K562 (cell line): ENCODE measurements around the gene UGT1A9. TPM values are rescaled to one million over a fixed set of nuclear protein-coding genes. Genes with fewer than 3 reads are reported as not detected.

Experiments
- ATAC-seq: fragments of 200-7000 bp; cut with Tn5 transposase; 3 replicates; pipeline ENCODE4 v1.9.1; 2020; ENCODE audit warnings: moderate library complexity
- BruUV-seq: library from RNA; stranded (reverse); fragments of 400-500 nt; replicated peaks from 2 replicates; lab custom pipeline; 2021; lab: Mats Ljungman, UMichigan
- CTCF ChIA-PET: fragments of 300-600 bp; formaldehyde crosslinking; extraction: SDS; loops from one replicate; lab custom pipeline; 2021; ENCODE audit warnings: low intra/inter-chr PET ratio; lab: Yijun Ruan, JAX
- POLR2A ChIA-PET: fragments of 300-600, 350-650 bp; sonication (Branson Sonifier 250); formaldehyde crosslinking; extraction: SDS; loops from one replicate; lab custom pipeline; 2021; ENCODE audit warnings: antibody characterized with exemption, inconsistent platforms; lab: Yijun Ruan, JAX
- DNase-seq, 4 experiments: peaks; one replicate each; pipeline versions ENCODE4 v3.0.0 to v3.0.0-alpha.2; 2011 to 2018; ENCODE audit warnings: low spot score in 3 of 4, mixed read lengths in 3 of 4; ENCODE audit errors: extremely low read depth in 1 of 4
- FAIRE-seq: peaks from 2 replicates; lab custom pipeline; 2011; peaks lifted over from hg19 to GRCh38; lab: Jason Lieb, UNC
- H2AFZ ChIP-seq: 2 replicates; pipeline ENCODE4 v1.6.0; 2011; ENCODE audit warnings: low read depth, low read length, control low read depth, inconsistent platforms
- H3K27ac ChIP-seq: fragments of 200-600 bp; 3 replicates; pipeline ENCODE4 v1.8.0; 2011; ENCODE audit warnings: low read depth, mild to moderate bottlenecking, control low read depth, inconsistent platforms, low read length, moderate library complexity, mixed read lengths; ENCODE audit errors: extremely low read depth
- H3K27me3 ChIP-seq, 2 experiments: fragments of 300-600 bp in 1 of 2; 2 replicates in 1 of 2; 3 replicates in 1 of 2; pipeline versions ENCODE4 v1.6.0 to v1.8.0; 2011; ENCODE audit warnings: inconsistent platforms in 2 of 2, low read length in 2 of 2, mild to moderate bottlenecking in 1 of 2, mixed read lengths in 1 of 2, moderate library complexity in 1 of 2; ENCODE audit not compliant: control insufficient read depth in 2 of 2, insufficient read depth in 2 of 2
- H3K36me3 ChIP-seq: fragments of 300-600 bp; 3 replicates; pipeline ENCODE4 v1.8.0; 2011; ENCODE audit warnings: mild to moderate bottlenecking, low read length, inconsistent platforms; ENCODE audit not compliant: control insufficient read depth, insufficient read depth
- H3K4me1 ChIP-seq, 2 experiments: fragments of 200-600 bp in 1 of 2; replicated peaks in 1 of 2; 2 replicates in 1 of 2; 3 replicates in 1 of 2; pipeline versions ENCODE4 v1.5.1 to v1.8.0; 2011; ENCODE audit warnings: inconsistent platforms in 2 of 2, low read length in 2 of 2, mild to moderate bottlenecking in 1 of 2, mixed read lengths in 1 of 2, moderate library complexity in 1 of 2; ENCODE audit not compliant: control insufficient read depth in 2 of 2, insufficient read depth in 2 of 2
- H3K4me2 ChIP-seq: 2 replicates; pipeline ENCODE4 v1.6.1; 2011; ENCODE audit warnings: low read length, control low read depth, inconsistent platforms, mixed read lengths; ENCODE audit not compliant: insufficient read depth
- H3K4me3 ChIP-seq: fragments of 200-600 bp; sonication (generic), shearing (Covaris generic); 2 replicates; pipeline ENCODE4 v1.5.1; 2016; ENCODE audit warnings: control low read depth, inconsistent platforms
- H3K79me2 ChIP-seq: fragments of 200-600 bp; 3 replicates; pipeline ENCODE4 v1.8.0; 2011; ENCODE audit warnings: low read length, inconsistent platforms; ENCODE audit not compliant: control insufficient read depth, insufficient read depth
- H3K9ac ChIP-seq, 2 experiments: 2 replicates each; pipeline versions ENCODE4 v1.6.0 to v1.6.1; 2011; ENCODE audit warnings: low read depth in 2 of 2, low read length in 2 of 2, control low read depth in 1 of 2, inconsistent platforms in 1 of 2, mild to moderate bottlenecking in 1 of 2, mixed read lengths in 1 of 2; ENCODE audit not compliant: insufficient read depth in 1 of 2
- H3K9me1 ChIP-seq: one replicate; pipeline ENCODE4 v1.6.0; 2011; ENCODE audit warnings: inconsistent platforms, mild to moderate bottlenecking, low read length, moderate library complexity; ENCODE audit not compliant: control insufficient read depth, insufficient read depth
- H3K9me3 ChIP-seq: replicated peaks from 2 replicates; pipeline ENCODE4 v1.5.1; 2011; ENCODE audit warnings: low read depth, low read length, inconsistent platforms; ENCODE audit not compliant: control insufficient read depth, insufficient read depth
- H4K20me1 ChIP-seq: replicated peaks from 2 replicates; pipeline ENCODE4 v1.6.1; 2011; ENCODE audit warnings: low read length, inconsistent platforms, mixed read lengths; ENCODE audit not compliant: control insufficient read depth, insufficient read depth
- ARID1B ChIP-seq: fragments of 450-650 bp; IDR thresholded peaks from 2 replicates; pipeline ENCODE4 v1.6.1; 2016; ENCODE audit warnings: antibody characterized with exemption, mild to moderate bottlenecking, inconsistent platforms
- ATF3 ChIP-seq, 2 experiments: fragments of 450-650 bp in 1 of 2; sonication (generic) in 1 of 2; formaldehyde crosslinking in 1 of 2; IDR thresholded peaks in 1 of 2; conservative IDR thresholded peaks in 1 of 2; 2 replicates each; pipeline versions ENCODE4 v1.6.1 to v1.8.1; 2016 to 2023; ENCODE audit warnings: mild to moderate bottlenecking in 2 of 2, moderate library complexity in 2 of 2, inconsistent platforms in 1 of 2, missing genetic modification reagents in 1 of 2
- BCL6 ChIP-seq: fragments of 250-450 bp; sonication (Bioruptor Pico); IDR thresholded peaks from 2 replicates; pipeline ENCODE4 v1.4.0; 2020
- DDX20 ChIP-seq: fragments of 450-650 bp; IDR thresholded peaks from 2 replicates; pipeline ENCODE4 v1.6.1; 2016; ENCODE audit warnings: missing genetic modification characterization, low read depth, mild to moderate bottlenecking, missing compliant biosample characterization, moderate library complexity
- STAG1 ChIP-seq: sonication (generic); formaldehyde crosslinking; IDR thresholded peaks from 2 replicates; pipeline ENCODE4 v1.5.0; 2020; ENCODE audit warnings: missing genetic modification reagents, borderline replicate concordance
- TAF7 ChIP-seq: fragments of 450-650 bp; IDR thresholded peaks from 2 replicates; pipeline ENCODE4 v1.6.1; 2016; ENCODE audit warnings: missing genetic modification characterization, missing compliant biosample characterization
- ZNF740 ChIP-seq, 3 experiments: fragments of 200-800 bp in 1 of 3; sonication (Bioruptor generic) in 1 of 3; sonication (generic) in 1 of 3; formaldehyde crosslinking in 1 of 3; IDR thresholded peaks; 2 replicates each; pipeline versions ENCODE4 v1.6.1 to v1.8.0; 2016 to 2022; ENCODE audit warnings: mild to moderate bottlenecking in 2 of 3, missing compliant biosample characterization in 2 of 3, missing genetic modification characterization in 2 of 3, missing genetic modification reagents in 1 of 3
- WGBS: fragments of 100-300 bp; shearing (Covaris generic); methylation state at CpG from one replicate; pipeline ENCODE4 v1.1.6; 2016; ENCODE audit warnings: low coverage, mixed read lengths; ENCODE audit not compliant: insufficient coverage; ENCODE audit errors: missing lambda C conversion rate; 5-methylcytosine and 5-hydroxymethylcytosine counted together
- in situ Hi-C: fragments of 300-500 bp; cut with MboI; formaldehyde crosslinking; loops from 4 replicates; pipeline ENCODE4 v1.15.0; 2018; ENCODE audit warnings: inconsistent platforms, mixed read lengths
- intact Hi-C: fragments of 100-400 bp; cut with micrococcal nuclease; formaldehyde crosslinking; loops from 2 replicates; pipeline ENCODE4 v1.14.2; 2022
- polyA plus RNA-seq, 8 experiments: library from polyadenylated mRNA; depleted of rRNA in 4 of 8; stranded (reverse) in 5 of 8; unstranded in 3 of 8; fragments of >200 nt; fragmentation: Nextera tagmentation in 2 of 8; fragmentation: Illumina TruSeq in 1 of 8; extraction: Ambion mirVana in 2 of 8; extraction: Trizol in 1 of 8; gene quantifications; 2 replicates each; pipeline versions ENCODE4 v1.2.1 to v1.2.3, GENCODE V29; 2011 to 2014; ENCODE audit warnings: inconsistent platforms in 1 of 8, missing spikeins in 1 of 8
- total RNA-seq, 7 experiments: library from RNA; depleted of rRNA in 6 of 7; stranded (reverse); fragments of >200 nt in 6 of 7; fragmentation: Illumina TruSeq in 2 of 7; extraction: Trizol in 2 of 7; gene quantifications; 2 replicates each; pipeline versions ENCODE4 v1.2.1 to v1.2.3, GENCODE V29; 2011 to 2021; ENCODE audit warnings: low replicate concordance in 1 of 7

The UGT1A9 gene
- total and polyA plus RNA-seq, 9 of the 15 experiments (the other 6 are each of a cell fraction or from before 2014, with no cell fraction given), result 0.09 TPM; not detected in 8

GRCh38 chr2:233740870-233741269 is 69.2 kb downstream of the UGT1A9 start:
- no peak for DNase-seq
- no peak for ATAC-seq

More at GRCh38 chr2:233740870-233741269, 69.2 kb downstream of the UGT1A9 start:
- Histone ChIP-seq H3K27ac (no peak overlapping the region), H3K79me2 (no peaks in the 10 kb centered on the region), H3K36me3 (no peaks in the 10 kb centered on the region), H3K9me1 (no peaks in the 10 kb centered on the region), H2AFZ (no peak overlapping the region), H3K4me3 (no peak overlapping the region), H3K9ac (no peak overlapping the region), H3K9me3 (no peaks in the 10 kb centered on the region), H4K20me1 (no peaks in the 10 kb centered on the region), H3K27me3 (no peaks in the 10 kb centered on the region), H3K4me1 (peaks cover 0 to 7% of the 10 kb centered on the region in 2 experiments; a peak in 2 of 5 replicates), H3K4me2 (no peak overlapping the region)
- CTCF ChIA-PET, result no interaction called here
- no TSS peak for BruUV-seq
- FAIRE-seq, result no peak
- POLR2A ChIA-PET, result no interaction called here
- TF ChIP-seq STAG1 (CRISPR knock-in tag) (no peak), BCL6 (CRISPR knock-in tag) (no peak), TAF7 (tag) (no peak), DDX20 (tag) (no peak), ZNF740 (CRISPR knock-in tag; IDR thresholded peaks at IDR 0.05) (no peak), ZNF740 (tag; IDR thresholded peaks at IDR 0.05) (no peak), ARID1B (no peak), ATF3 (IDR thresholded peaks at IDR 0.05) (no peak), ATF3 (CRISPR knock-in tag; conservative IDR thresholded peaks at IDR 0.05) (no peak)
- in situ Hi-C loops (no loop called here), intact Hi-C loops (no loop called here)
- 0% methylated on average over 2 of the region's 2 CpGs for WGBS
